SIG-M5 treated with dmso at 0.1 percent for 504 hours (cell line): ENCODE data around the gene SULT1B1.
A peak's percentile ranks its signal among the peaks of the same experiment; 100 is the strongest.

ENCODE experiments used
- DNase-seq: peaks from one replicate; lab custom pipeline; 2025; ENCODE audit not compliant: unreplicated experiment; lab: John Stamatoyannopoulos, UW

The SULT1B1 gene

DNA sequence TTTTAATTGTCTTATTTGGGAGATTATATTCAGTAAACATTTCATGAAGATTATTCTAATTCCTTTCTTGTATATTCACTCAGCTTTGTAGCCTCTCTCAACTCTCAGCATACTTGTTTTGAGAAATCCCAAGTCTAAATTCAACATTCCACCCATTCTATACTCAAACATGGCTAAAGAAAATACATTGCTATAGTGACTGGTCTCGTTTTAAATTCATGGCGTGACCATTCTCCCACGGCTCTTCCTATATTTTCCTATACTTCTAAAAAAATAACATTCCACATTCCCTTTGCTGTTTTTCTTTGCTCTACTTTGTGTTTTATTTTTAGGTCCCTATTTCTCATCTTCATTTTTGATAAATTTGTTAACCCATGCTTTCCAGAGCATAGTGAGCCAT is 58.2 kb downstream of the SULT1B1 start:
- no peak for DNase-seq

DNA sequence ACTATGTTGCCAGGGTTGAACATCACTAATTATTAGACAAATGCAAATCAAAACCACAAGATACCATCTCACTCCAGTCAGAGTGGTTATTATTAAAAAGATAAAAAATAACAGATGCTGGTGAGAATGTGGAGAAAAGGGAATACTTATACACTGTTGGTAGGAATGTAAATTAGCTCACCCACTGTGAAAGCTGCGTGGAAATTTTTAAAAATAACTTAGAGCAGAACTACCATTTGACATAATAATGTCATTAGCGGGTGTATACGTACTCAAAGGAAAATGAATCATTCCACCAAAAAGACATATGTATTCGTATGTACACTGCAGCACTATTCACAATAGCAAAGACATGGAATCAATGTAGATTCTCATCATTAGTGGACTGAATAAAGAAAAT is 58.7 kb downstream of the SULT1B1 start:
- no peak for DNase-seq

DNA sequence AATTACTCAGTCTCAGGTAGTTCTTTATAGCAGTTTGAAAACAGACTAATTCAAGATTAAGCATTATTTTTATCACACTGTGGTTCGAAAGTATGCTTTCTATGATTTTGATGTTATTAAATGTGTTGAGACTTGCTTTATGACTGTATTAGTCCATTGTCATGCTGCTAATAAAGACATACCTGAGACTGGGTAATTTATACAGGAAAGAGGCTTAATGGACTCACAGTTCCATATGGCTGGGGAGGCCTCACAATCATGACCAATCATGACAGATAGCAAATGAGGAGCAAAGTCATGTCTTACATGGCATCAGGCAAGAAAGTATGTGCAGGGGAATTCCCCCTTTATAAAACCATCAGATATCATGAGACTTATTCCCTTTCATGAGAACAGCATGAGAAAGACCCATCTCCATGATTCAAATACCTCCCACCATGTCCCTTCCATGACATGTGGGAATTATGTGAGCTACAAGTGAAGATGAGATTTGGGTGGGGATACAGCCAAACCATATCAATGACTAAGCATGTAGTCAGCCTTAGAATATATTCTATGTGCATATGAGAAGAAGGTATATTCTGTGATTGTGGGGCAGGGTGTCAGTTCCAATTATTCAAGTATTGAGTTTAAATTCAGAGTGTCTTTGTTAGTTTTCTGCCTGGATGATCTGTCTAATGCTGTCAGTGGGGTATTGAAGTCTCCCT is 62.7 kb downstream of the SULT1B1 start:
- DNase-seq, result no peak

DNA sequence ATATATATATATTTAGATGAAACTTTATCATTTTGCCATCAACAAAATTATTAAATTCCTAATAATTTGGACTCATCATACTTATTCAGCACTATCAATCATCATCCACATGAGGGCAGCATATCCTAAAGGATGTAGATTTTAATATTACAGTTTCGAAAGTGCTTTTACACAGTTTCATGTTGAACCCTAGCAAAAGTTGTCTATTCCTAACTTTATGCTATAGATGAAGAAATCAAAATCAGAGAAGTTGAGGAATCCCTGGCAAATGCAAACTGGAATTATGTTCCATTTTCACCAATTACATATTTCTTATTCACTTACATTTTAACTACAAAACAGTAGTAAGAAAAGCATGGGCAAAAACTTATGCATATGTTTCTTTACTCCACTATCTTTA is 70.8 kb downstream of the SULT1B1 start:
- DNase-seq, result peak; percentile 33

DNA sequence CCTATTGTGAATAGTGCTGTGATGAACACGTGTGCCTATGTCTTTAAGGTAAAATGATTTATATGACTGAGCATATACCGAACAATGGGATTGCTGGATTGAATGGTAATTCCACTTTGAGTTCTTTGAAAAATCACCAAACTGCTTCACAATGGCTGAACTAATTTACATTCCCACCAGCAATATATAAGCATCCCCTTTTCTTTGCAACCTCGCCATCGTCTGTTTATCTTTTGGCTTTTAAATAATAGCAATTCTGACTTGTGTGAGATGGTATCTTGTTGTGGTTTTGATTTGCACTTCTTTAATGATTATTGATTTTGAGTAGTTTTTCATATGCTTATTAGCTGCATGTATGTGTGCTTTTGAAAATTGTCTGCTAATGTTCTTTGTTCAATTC is 75.6 kb downstream of the SULT1B1 start:
- DNase-seq, result no peak
